Heart left ventricle (tissue), 16 donors: ENCODE data around the gene KNSTRN. TPM values are rescaled to one million over a fixed set of nuclear protein-coding genes. Genes with fewer than 3 reads are reported as not detected.

Experiments
- ATAC-seq, 4 donors: fragments of 200-7000 bp; cut with Tn5 transposase; one replicate each; pipeline ENCODE4 v1.9.1; 2020 to 2022; ENCODE audit warnings: moderate library complexity in 4 of 4, mild to moderate bottlenecking in 3 of 4, moderate number of reproducible peaks in 1 of 4
- DNase-seq, 5 donors: peaks; one replicate each; pipeline ENCODE4 v3.0.0-alpha.2; 2020
- H3K27ac ChIP-seq, 12 donors: fragments of 200-600 bp; sonication (generic) in 4 of 12; one replicate each; pipeline versions ENCODE4 v1.5.0 to v1.8.0; 2016 to 2022; ENCODE audit warnings: mild to moderate bottlenecking in 2 of 12
- H3K27me3 ChIP-seq, 9 donors: fragments of 200-600 bp; sonication (generic) in 2 of 9; one replicate each; pipeline versions ENCODE4 v1.5.1 to v1.8.0; 2016 to 2022; ENCODE audit warnings: mild to moderate bottlenecking in 3 of 9
- H3K36me3 ChIP-seq, 9 donors: fragments of 200-600 bp; sonication (generic) in 2 of 9; one replicate each; pipeline versions ENCODE4 v1.5.0 to v1.8.0; 2018 to 2022; ENCODE audit warnings: mild to moderate bottlenecking in 2 of 9
- H3K4me1 ChIP-seq, 12 donors: fragments of 200-600 bp; sonication (generic) in 4 of 12; one replicate each; pipeline versions ENCODE4 v1.5.0 to v1.8.0; 2016 to 2022; ENCODE audit warnings: mild to moderate bottlenecking in 3 of 12
- H3K4me3 ChIP-seq, 12 donors: fragments of 200-600 bp; sonication (generic) in 4 of 12; one replicate each; pipeline versions ENCODE4 v1.5.0 to v1.8.0; 2017 to 2022; ENCODE audit warnings: mild to moderate bottlenecking in 9 of 12, moderate library complexity in 4 of 12
- H3K9me3 ChIP-seq, 12 donors: fragments of 200-600 bp; sonication (generic) in 4 of 12; one replicate each; pipeline versions ENCODE4 v1.5.0 to v1.8.0; 2016 to 2022; ENCODE audit warnings: mild to moderate bottlenecking in 1 of 12
- POLR2A ChIP-seq, 2 donors: fragments of 450-650 bp; IDR thresholded peaks; one replicate each; pipeline ENCODE4 v1.6.1; 2017; ENCODE audit warnings: antibody characterized with exemption in 2 of 2, mild to moderate bottlenecking in 2 of 2, moderate library complexity in 2 of 2
- WGBS, 4 donors: extraction: QIAGEN DNeasy Blood & Tissue Kit in 2 of 4; methylation state at CpG; one replicate each; pipeline versions ENCODE4 v1.1.5 to v1.1.7; 2013 to 2018; 5-methylcytosine and 5-hydroxymethylcytosine counted together
- intact Hi-C, 10 donors: fragments of 100-400 bp; cut with DNase I; formaldehyde crosslinking; loops; one replicate each; pipeline versions ENCODE4 v1.11.1 to v1.14.2; 2022
- polyA plus RNA-seq, 2 donors: library from polyadenylated mRNA; stranded (reverse); fragments of 200-250 nt; gene quantifications; one replicate each; pipeline ENCODE4 v1.2.3, GENCODE V29; 2013
- total RNA-seq, 9 donors: library from RNA; depleted of rRNA in 2 of 9; stranded (reverse); fragments of >200 nt in 2 of 9; fragmentation: NEBNext Ultra II Directional in 3 of 9; extraction: Animal tissue kit (Norgen Biotek cat#: 25700) in 3 of 9; gene quantifications; one replicate each; pipeline versions ENCODE4 v1.1.0 to v1.2.4, GENCODE V29; 2016 to 2023
- TF ChIP-seq, protein P1 (sequence below), 12 donors: fragments of 200-600 bp; sonication (generic) in 4 of 12; IDR thresholded peaks; one replicate each; pipeline versions ENCODE4 v1.5.0 to v1.8.0; 2018 to 2022; ENCODE audit warnings: antibody characterized with exemption in 12 of 12, mild to moderate bottlenecking in 5 of 12
- donor health status: ischemic (EF 13 %, LVEDD 7.1; RV severe dilation, severe dysfunction).
- donor health status: healthy with polysubstance abuse.
- donor health status: DM: no; HTN: yes; CAD: no.
- donor health status: DM: no; HTN: no; CAD: no.
- donor health status: ischemic (EF 25% LVEDD 6.9; RV normal size, moderate dysfunction).
- donor health status: ischemic (EF 25% LVEDD 5.7; RV mildly dilated, moderate dysfunction).
- donor health status: healthy.
- donor health status: DM: yes; HTN: yes; CAD: no.
- donor health status: ischemic (EF 35%, LVEDD 5.7; RV mildly dilated, moderate dysfunction).
- donor health status: nonischemic (EF 11% LVEDD 7.7; RV severe dilation, severe dysfunction).
- donor health status: DM: yes; HTN: yes; CAD: no.
- donor health status: PGD.
- donor health status: ischemic (EF 29% LVEDD 5.4; RV normal size, mild dysfunction).
- donor health status: nonischemic (EF 23%, LVEDD 6.1; RV moderate dilation, normal function).

Gene KNSTRN
- total and polyA plus RNA-seq, 11 donors: 8.0 to 20.1 (median 9.9) TPM

- 16 to 35% (median 23%) methylated on average over 17 of the region's 17 CpGs for WGBS, 4 donors
- Histone ChIP-seq H3K9me3 (no peaks in the 10 kb centered on the region), H3K36me3 (no peaks in the 10 kb centered on the region), H3K4me3 (peak overlapping the region in 10 of 12 donors; percentile 27 to 54 (median 48)), H3K27ac (no peak overlapping the region), H3K27me3 (peaks cover 0 to 44% (median 13%) of the 10 kb centered on the region in 9 donors), H3K4me1 (peaks cover 9 to 54% (median 26%) of the 10 kb centered on the region in 12 donors)
- peak in 1 of 5 donors; percentile 60 for DNase-seq
- no peak for ATAC-seq
- intact Hi-C loops: no loop called here
- TF ChIP-seq POLR2A (IDR thresholded peaks at IDR 0.05): no peak
- TF ChIP-seq, protein P1, sequence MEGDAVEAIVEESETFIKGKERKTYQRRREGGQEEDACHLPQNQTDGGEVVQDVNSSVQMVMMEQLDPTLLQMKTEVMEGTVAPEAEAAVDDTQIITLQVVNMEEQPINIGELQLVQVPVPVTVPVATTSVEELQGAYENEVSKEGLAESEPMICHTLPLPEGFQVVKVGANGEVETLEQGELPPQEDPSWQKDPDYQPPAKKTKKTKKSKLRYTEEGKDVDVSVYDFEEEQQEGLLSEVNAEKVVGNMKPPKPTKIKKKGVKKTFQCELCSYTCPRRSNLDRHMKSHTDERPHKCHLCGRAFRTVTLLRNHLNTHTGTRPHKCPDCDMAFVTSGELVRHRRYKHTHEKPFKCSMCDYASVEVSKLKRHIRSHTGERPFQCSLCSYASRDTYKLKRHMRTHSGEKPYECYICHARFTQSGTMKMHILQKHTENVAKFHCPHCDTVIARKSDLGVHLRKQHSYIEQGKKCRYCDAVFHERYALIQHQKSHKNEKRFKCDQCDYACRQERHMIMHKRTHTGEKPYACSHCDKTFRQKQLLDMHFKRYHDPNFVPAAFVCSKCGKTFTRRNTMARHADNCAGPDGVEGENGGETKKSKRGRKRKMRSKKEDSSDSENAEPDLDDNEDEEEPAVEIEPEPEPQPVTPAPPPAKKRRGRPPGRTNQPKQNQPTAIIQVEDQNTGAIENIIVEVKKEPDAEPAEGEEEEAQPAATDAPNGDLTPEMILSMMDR (IDR thresholded peaks at IDR 0.05): no peak
Measured at GRCh38 chr15:40436892-40437751, 54.6 kb downstream of the KNSTRN start.

DNA sequence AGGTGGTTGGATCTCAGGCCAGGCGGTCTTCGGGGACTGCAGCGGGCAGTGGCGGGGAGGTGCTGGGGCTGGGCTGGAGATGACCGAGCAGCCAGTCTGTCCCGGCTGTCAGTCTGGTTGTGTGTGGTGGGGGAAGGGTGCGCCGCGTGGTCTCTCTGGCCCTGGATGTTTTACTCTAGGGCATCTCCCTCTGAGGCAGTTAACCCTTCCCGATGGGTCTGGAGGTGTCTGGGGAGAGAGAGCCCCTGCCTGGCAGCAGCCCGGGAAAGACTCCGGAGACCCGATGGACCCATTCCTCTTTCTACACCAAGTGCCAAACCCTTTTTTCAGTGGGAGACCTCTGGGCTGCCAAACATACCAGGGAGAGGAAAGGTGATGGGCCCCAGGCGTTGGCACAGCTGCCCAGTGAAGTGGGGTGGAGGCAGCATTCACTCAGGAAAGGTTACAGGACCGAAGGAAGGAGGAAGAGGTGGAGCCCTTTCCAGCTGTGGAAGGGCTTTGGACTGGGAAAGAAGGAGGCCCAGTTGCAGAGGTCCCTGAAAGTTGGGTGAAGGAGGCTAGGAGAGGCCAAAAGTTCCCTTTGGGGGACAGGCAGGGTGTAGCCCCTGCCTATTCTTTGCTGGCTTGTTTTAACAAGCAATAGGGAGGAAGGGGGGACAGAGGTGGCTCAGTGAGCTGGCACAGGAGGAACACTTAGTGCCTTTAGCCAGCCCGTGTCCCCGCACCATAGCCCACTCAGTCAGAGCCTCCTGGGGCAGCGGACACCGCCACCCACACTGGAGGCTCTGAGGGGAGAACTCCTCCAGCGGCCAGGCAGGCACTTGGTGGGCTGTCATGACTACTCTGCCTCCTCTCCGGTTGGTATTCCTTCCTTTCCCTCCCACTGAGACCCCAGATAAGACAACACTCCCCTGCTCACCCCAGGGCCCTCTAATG is 55.5 kb downstream of the KNSTRN start:
- peak in 1 of 5 donors; percentile 54 for DNase-seq

GRCh38 chr15:40438712-40439111 is 56.2 kb downstream of the KNSTRN start:
- ATAC-seq (no peak), DNase-seq (peak in 1 of 5 donors; percentile 40)
- WGBS, 4 donors: 51 to 57% (median 53%) methylated on average over 12 of the region's 12 CpGs
- peak overlapping the region in 2 of 12 donors; percentile 10 to 82 for H3K27ac ChIP-seq
- TF ChIP-seq, protein P1 (IDR thresholded peaks at IDR 0.05): no peak
- no peak overlapping the region for H3K4me3 ChIP-seq
- intact Hi-C loops: no loop called here
- no peaks in the 10 kb centered on the region for H3K9me3 ChIP-seq
- H3K36me3 ChIP-seq: no peaks in the 10 kb centered on the region
- H3K4me1 ChIP-seq: peaks cover 9 to 70% (median 41%) of the 10 kb centered on the region in 12 donors
- peaks cover 0 to 44% (median 13%) of the 10 kb centered on the region in 9 donors for H3K27me3 ChIP-seq

More for the DNA sequence above, 55.5 kb downstream of the KNSTRN start:
- Histone ChIP-seq H3K27me3 (peaks cover 0 to 44% (median 13%) of the 10 kb centered on the region in 9 donors), H3K9me3 (no peaks in the 10 kb centered on the region), H3K4me1 (peaks cover 9 to 63% (median 35%) of the 10 kb centered on the region in 12 donors), H3K4me3 (no peak overlapping the region), H3K27ac (no peak overlapping the region), H3K36me3 (no peaks in the 10 kb centered on the region)
- TF ChIP-seq POLR2A (IDR thresholded peaks at IDR 0.05): no peak
- TF ChIP-seq, protein P1 (IDR thresholded peaks at IDR 0.05): no peak
- intact Hi-C loops: no loop called here
- 55 to 68% (median 60%) methylated on average over 19 to 21 of the region's 21 CpGs for WGBS, 4 donors
- no peak for ATAC-seq
